ENCODE measurements around the gene SLC43A3. TPM values are rescaled to one million over a fixed set of nuclear protein-coding genes. Genes with fewer than 3 reads are reported as not detected.

Gene SLC43A3
- total and polyA plus RNA-seq, 3 donors from 2014 or later, result 13.8 to 20.8 (median 13.9) TPM

DNA sequence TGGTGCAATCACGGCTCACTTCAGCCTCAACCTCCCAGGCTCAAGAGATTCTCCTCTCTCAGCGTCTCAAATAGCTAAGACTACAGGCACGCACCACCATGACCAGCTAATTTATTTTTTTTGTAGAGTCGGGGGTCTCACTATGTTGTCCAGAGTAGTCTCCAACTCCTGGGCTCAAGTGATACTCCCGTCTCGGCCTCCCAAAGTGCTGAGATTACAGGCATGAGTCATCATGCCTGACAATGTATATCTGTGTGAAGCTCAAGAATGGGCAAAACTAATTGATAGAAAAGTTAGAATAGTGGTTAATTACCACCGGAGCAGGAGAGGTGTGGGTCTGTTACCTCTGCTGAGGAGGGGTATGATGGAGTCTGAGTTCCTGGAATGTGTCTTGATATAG lies 9.1 kb upstream of the SLC43A3 start:
- Histone ChIP-seq H3K27me3 (no peaks in the 10 kb centered on the region), H3K4me3 (no peak overlapping the region), H3K36me3 (ENCODE audit: low read depth, missing control alignments) (no peaks in the 10 kb centered on the region), H3K27ac (no peak overlapping the region), H3K4me1 (no peaks in the 10 kb centered on the region), H3K9me3 (no peaks in the 10 kb centered on the region)
- DNase-seq, result no peak
- no peak for TF ChIP-seq CTCF (IDR thresholded peaks at IDR 0.05)
- no peak for TF ChIP-seq POLR2A (IDR thresholded peaks at IDR 0.05)
- intact Hi-C loops (cut with DNase I; ENCODE audit: low total_unique reads), result no loop called here
- WGBS, 2 donors, result 88 to 90% methylated on average over 7 of the region's 7 CpGs

- H3K9me3 ChIP-seq, result no peaks in the 10 kb centered on the region
- DNase-seq, result no peak
- H3K4me1 ChIP-seq, result no peaks in the 10 kb centered on the region
- no peaks in the 10 kb centered on the region for H3K36me3 ChIP-seq (ENCODE audit: low read depth, missing control alignments)
- intact Hi-C loops (cut with DNase I; ENCODE audit: low total_unique reads), result no loop called here
- H3K4me3 ChIP-seq, result no peak overlapping the region
- no peaks in the 10 kb centered on the region for H3K27me3 ChIP-seq
- WGBS, 2 donors, result 82 to 88% methylated on average over 15 of the region's 15 CpGs
- TF ChIP-seq POLR2A (IDR thresholded peaks at IDR 0.05) (no peak), CTCF (IDR thresholded peaks at IDR 0.05) (no peak)
- H3K27ac ChIP-seq, result no peak overlapping the region
Observed at GRCh38 chr11:57434640-57435546, 8.0 kb upstream of the SLC43A3 start.

- Histone ChIP-seq H3K36me3 (ENCODE audit: low read depth, missing control alignments) (no peaks in the 10 kb centered on the region), H3K9me3 (no peaks in the 10 kb centered on the region), H3K4me1 (peaks cover 5% of the 10 kb centered on the region), H3K4me3 (no peak overlapping the region), H3K27me3 (no peaks in the 10 kb centered on the region), H3K27ac (no peak overlapping the region)
- 77 to 88% methylated on average over 7 of the region's 7 CpGs for WGBS, 2 donors
- TF ChIP-seq POLR2A (IDR thresholded peaks at IDR 0.05), result no peak
- no peak for TF ChIP-seq CTCF (IDR thresholded peaks at IDR 0.05)
- intact Hi-C loops (cut with DNase I; ENCODE audit: low total_unique reads), result no loop called here
- DNase-seq, result peak; percentile 18
Observed at GRCh38 chr11:57432714-57433163, 5.8 kb upstream of the SLC43A3 start.

DNA sequence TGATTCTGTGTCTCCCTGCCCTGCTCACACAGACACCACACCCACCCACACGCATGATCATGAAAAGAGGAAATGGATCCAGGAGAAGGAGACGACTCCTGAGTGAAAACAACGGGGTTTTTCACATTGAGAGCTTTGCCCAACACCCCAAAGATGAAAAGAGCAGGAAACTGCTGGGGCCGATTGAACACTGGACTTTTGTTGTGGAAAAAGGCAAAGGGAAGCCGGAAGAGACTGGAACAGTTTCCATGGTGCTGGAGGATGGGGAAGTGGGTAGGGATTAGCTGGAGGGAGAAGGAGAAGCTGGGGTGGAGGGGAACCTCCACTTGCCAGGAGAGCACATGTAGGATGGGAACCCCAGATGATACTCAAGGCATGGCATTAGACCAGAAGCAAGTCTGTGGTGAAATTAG lies 5.2 kb upstream of the SLC43A3 start:
- peaks cover 11% of the 10 kb centered on the region for H3K4me1 ChIP-seq
- WGBS, 2 donors, result 74 to 75% methylated on average over 5 of the region's 5 CpGs

More for the DNA sequence above, 5.2 kb upstream of the SLC43A3 start:
- intact Hi-C loops (cut with DNase I; ENCODE audit: low total_unique reads), result no loop called here
- DNase-seq, result no peak
- TF ChIP-seq CTCF (IDR thresholded peaks at IDR 0.05) (no peak), POLR2A (IDR thresholded peaks at IDR 0.05) (no peak)
- H3K4me3 ChIP-seq, result no peak overlapping the region
- H3K27ac ChIP-seq, result no peak overlapping the region
- no peaks in the 10 kb centered on the region for H3K27me3 ChIP-seq
- no peaks in the 10 kb centered on the region for H3K9me3 ChIP-seq
- H3K36me3 ChIP-seq (ENCODE audit: low read depth, missing control alignments), result no peaks in the 10 kb centered on the region

Measured in testis (tissue), 3 donors.